Astrocyte of the hippocampus (primary cell): ENCODE data around the gene NHSL2.
"Not testable (repeated sequence)": the region's sequence is repeated elsewhere in the genome, so short reads cannot be mapped to it uniquely, and the experiment has no call there.

ENCODE experiments used
- DNase-seq: peaks from one replicate; pipeline ENCODE4 v3.0.0; 2011; ENCODE audit warnings: low read depth, low spot score

NHSL2 gene

GRCh38 chrX:72169008-72169728 lies 258.5 kb downstream of the NHSL2 start:
- no peak for DNase-seq

DNA sequence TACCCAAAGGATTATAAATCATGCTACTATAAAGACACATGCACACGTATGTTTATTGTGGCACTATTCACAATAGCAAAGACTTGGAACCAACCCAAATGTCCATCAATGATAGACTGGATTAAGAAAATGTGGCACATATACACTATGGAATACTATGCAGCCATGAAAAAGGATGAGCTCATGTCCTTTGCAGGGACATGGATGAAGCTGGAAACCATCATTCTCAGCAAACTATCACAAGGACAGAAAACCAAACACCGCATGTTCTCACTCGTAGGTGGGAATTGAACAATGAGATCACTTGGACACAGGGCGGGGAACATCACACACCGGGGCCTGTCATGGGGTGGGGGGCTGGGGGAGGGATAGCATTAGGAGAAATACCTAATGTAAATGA lies 265.6 kb downstream of the NHSL2 start:
- not testable (repeated sequence) for DNase-seq

DNA sequence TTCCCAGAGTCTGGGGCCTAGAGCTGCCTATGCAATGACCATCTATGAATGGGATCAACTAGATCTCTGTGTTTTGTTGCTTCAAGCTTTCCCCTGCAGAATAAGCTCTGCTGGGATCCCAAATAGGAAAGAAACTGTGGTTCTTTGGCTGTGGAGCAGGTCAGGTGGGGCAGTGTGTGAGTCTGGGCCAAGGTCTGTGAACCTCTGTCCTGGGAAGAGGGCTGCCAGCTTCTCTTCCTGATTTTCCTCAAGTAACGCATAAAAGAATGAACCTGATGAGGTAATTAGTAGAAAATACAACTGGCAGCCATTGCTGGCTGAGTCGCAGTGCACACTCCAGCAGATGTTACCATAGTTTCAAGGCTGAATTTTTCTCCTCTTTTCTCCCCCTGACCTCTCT lies 266.3 kb downstream of the NHSL2 start:
- no peak for DNase-seq

DNA sequence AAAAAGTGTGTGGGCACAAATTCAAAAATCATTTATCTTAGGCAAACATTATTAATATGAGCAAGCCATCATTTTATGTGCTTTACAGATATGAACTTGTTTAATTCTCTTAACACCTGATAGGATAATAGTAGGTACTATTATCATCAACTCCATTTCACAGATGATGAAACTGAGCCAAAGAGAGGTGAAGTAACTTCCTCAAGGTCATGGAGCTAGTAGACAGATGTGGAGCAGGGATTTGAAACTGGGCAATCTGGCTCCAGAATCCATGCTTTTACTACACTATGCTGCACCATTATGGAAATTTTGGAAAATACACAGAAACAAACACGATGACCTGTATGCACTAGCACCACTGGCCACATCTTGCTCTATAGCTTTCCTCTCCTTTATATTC lies 269.9 kb downstream of the NHSL2 start:
- DNase-seq = no peak

- DNase-seq = peak; percentile 97
Observed at GRCh38 chrX:72181178-72182125, 270.8 kb downstream of the NHSL2 start, which contains the start of gene PIN4. PIN4 (plus strand) TSS chrX:72181757; CDS start chrX:72181786, 29 bp downstream.

DNA sequence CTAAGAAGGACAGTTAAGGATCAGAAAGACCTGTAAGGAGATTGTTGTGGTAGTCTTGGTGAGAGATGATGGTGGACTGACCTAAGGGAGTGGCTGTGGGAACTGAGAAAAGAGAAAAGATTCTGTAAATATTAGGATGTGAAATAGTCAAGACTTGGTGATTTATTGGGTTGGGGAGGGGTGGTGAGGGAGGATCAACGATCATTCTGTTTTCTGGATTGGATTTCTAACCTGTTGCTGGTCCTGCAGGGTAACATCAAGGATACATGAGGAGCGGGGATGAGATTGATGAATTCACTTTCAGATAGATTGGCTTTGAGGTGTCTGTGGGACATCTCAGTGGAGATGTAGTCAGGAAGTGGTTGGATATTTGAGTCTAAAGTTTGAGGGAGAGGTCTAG lies 272.3 kb downstream of the NHSL2 start:
- DNase-seq = no peak

DNA sequence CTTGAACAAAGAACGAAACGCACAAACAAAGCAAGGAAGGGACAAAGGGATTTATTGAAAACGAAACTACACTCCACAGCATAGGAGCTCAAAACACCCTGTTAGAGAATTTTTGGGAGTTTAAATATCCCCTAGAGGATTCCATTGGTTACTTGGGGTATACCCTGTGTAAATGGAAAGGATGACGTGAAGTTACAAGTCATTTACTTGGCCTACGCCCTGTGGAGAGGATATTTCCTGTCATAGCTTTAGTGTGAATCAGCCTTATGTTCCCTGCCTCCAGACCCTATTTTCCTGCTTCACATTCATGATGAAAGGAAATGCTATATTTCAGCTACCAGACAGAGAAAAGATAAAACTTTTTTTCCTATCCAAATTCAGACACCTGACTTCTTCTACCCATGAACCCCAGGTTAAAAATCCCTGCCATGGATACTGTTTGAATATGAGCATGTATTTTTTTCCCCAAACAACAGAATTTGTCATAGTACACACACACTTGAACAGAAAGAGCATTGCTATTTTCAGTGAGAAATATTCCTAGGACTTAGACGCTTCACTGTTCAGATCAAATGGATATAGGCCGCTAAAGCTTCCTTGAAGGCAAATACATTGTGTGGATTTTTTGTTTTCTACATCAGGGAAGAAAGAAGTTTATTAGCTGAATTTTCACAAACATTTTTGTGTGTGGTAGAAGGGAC lies 291.3 kb downstream of the NHSL2 start:
- DNase-seq = peak; percentile 53
